Measurements from ENCODE around the gene PDPK1. TPM values are rescaled to one million over a fixed set of nuclear protein-coding genes. Genes with fewer than 3 reads are reported as not detected.
A peak's percentile ranks its signal among the peaks of the same experiment; 100 is the strongest.
"Not testable (repeated sequence)": the region's sequence is repeated elsewhere in the genome, so short reads cannot be mapped to it uniquely, and the experiment has no call there.

PDPK1 gene
- total RNA-seq, 1 donor from 2014 or later: 13.9 TPM

- Histone ChIP-seq H3F3A (ENCODE audit: low read depth) (no peaks in the 10 kb centered on the region), H3K4me3 (no peak overlapping the region), H2AFZ (replicated peaks) (no peak overlapping the region), H3K36me3 (no peaks in the 10 kb centered on the region), H4K20me1 (ENCODE audit: low read depth) (peaks cover 6% of the 10 kb centered on the region), H3K4me2 (no peak overlapping the region), H3K79me2 (ENCODE audit: low read depth) (peaks cover 14% of the 10 kb centered on the region), H3K4me1 (no peaks in the 10 kb centered on the region), H3K27ac (no peak overlapping the region), H3K9ac (no peak overlapping the region), H3K9me3 (ENCODE audit: low read depth) (no peaks in the 10 kb centered on the region), H3K27me3 (no peaks in the 10 kb centered on the region)
- no peak for TF ChIP-seq EZH2phosphoT487 (IDR thresholded peaks at IDR 0.05)
- TF ChIP-seq CTCF (IDR thresholded peaks at IDR 0.05): no peak
- TF ChIP-seq EZH2 (IDR thresholded peaks at IDR 0.05): no peak
- no peak overlapping the region for H3K27ac Mint-ChIP-seq
- DNase-seq (ENCODE audit: low spot score): no peak
- H3K9me3 Mint-ChIP-seq: no peaks in the 10 kb centered on the region
- no peak overlapping the region for H3K4me3 Mint-ChIP-seq
- H3K4me1 Mint-ChIP-seq: no peaks in the 10 kb centered on the region
- H3K27me3 Mint-ChIP-seq (ENCODE audit: insufficient read depth, low read depth): peaks cover 3% of the 10 kb centered on the region
- peaks cover 6% of the 10 kb centered on the region for H3K36me3 Mint-ChIP-seq
These were observed 77.0 kb downstream of the PDPK1 start for GRCh38 chr16:2614761-2615191.

GRCh38 chr16:2618964-2619363, 81.1 kb downstream of the PDPK1 start:
- not testable (repeated sequence) for H3K4me3 ChIP-seq; H3K9me3 ChIP-seq (ENCODE audit: low read depth); H3K36me3 Mint-ChIP-seq; H3K9me3 Mint-ChIP-seq; H4K20me1 ChIP-seq (ENCODE audit: low read depth); H3K27ac Mint-ChIP-seq; H2AFZ ChIP-seq (replicated peaks); H3K79me2 ChIP-seq (ENCODE audit: low read depth); H3K36me3 ChIP-seq; H3K4me1 ChIP-seq; H3K9ac ChIP-seq; H3F3A ChIP-seq (ENCODE audit: low read depth); H3K27me3 ChIP-seq; DNase-seq (ENCODE audit: low spot score); H3K4me3 Mint-ChIP-seq; H3K4me1 Mint-ChIP-seq; H3K4me2 ChIP-seq; H3K27me3 Mint-ChIP-seq (ENCODE audit: insufficient read depth, low read depth); H3K27ac ChIP-seq

GRCh38 chr16:2619628-2620027, 81.8 kb downstream of the PDPK1 start:
- not testable (repeated sequence) for H3F3A ChIP-seq (ENCODE audit: low read depth); H3K4me1 Mint-ChIP-seq; H3K9me3 Mint-ChIP-seq; H3K27me3 Mint-ChIP-seq (ENCODE audit: insufficient read depth, low read depth); H3K79me2 ChIP-seq (ENCODE audit: low read depth); H3K27me3 ChIP-seq; H3K36me3 ChIP-seq; H3K9ac ChIP-seq; H3K36me3 Mint-ChIP-seq; H3K27ac ChIP-seq; H3K27ac Mint-ChIP-seq; DNase-seq (ENCODE audit: low spot score); H3K9me3 ChIP-seq (ENCODE audit: low read depth); H3K4me2 ChIP-seq; H2AFZ ChIP-seq (replicated peaks); H3K4me1 ChIP-seq; H3K4me3 Mint-ChIP-seq; H4K20me1 ChIP-seq (ENCODE audit: low read depth); H3K4me3 ChIP-seq
- TF ChIP-seq CTCF (IDR thresholded peaks at IDR 0.05): peak; percentile 5

- not testable (repeated sequence) for H3K9me3 Mint-ChIP-seq; H3F3A ChIP-seq (ENCODE audit: low read depth); H3K4me3 ChIP-seq; H3K9ac ChIP-seq; H3K36me3 ChIP-seq; H3K79me2 ChIP-seq (ENCODE audit: low read depth); H3K36me3 Mint-ChIP-seq; H3K27me3 ChIP-seq; H3K4me2 ChIP-seq; H3K27ac Mint-ChIP-seq; H3K9me3 ChIP-seq (ENCODE audit: low read depth); H3K4me3 Mint-ChIP-seq; H3K4me1 Mint-ChIP-seq; H2AFZ ChIP-seq (replicated peaks); H3K27me3 Mint-ChIP-seq (ENCODE audit: insufficient read depth, low read depth); H4K20me1 ChIP-seq (ENCODE audit: low read depth); DNase-seq (ENCODE audit: low spot score); H3K4me1 ChIP-seq; H3K27ac ChIP-seq
These were observed 83.0 kb downstream of the PDPK1 start for GRCh38 chr16:2620870-2621269.

- not testable (repeated sequence) for H3K27me3 Mint-ChIP-seq (ENCODE audit: insufficient read depth, low read depth); H3K4me3 Mint-ChIP-seq
These were observed 83.6 kb downstream of the PDPK1 start for GRCh38 chr16:2621395-2621794.

GRCh38 chr16:2627075-2627474, 89.3 kb downstream of the PDPK1 start:
- not testable (repeated sequence) for H3K4me1 Mint-ChIP-seq; H3K36me3 ChIP-seq; H3F3A ChIP-seq (ENCODE audit: low read depth); H3K9me3 Mint-ChIP-seq; H4K20me1 ChIP-seq (ENCODE audit: low read depth); H3K27me3 Mint-ChIP-seq (ENCODE audit: insufficient read depth, low read depth); H3K4me2 ChIP-seq; H3K79me2 ChIP-seq (ENCODE audit: low read depth); H3K27me3 ChIP-seq; H3K4me1 ChIP-seq; H3K27ac ChIP-seq; H3K36me3 Mint-ChIP-seq; H3K9me3 ChIP-seq (ENCODE audit: low read depth); DNase-seq (ENCODE audit: low spot score); H3K27ac Mint-ChIP-seq; H3K9ac ChIP-seq; H3K4me3 ChIP-seq; H2AFZ ChIP-seq (replicated peaks); H3K4me3 Mint-ChIP-seq

More at GRCh38 chr16:2621395-2621794, 83.6 kb downstream of the PDPK1 start:
- not testable (repeated sequence) for H3K27ac Mint-ChIP-seq; H3K27me3 ChIP-seq; H3K9me3 Mint-ChIP-seq; H3K4me2 ChIP-seq; H3K79me2 ChIP-seq (ENCODE audit: low read depth); H3K27ac ChIP-seq; H3K4me1 Mint-ChIP-seq; H3F3A ChIP-seq (ENCODE audit: low read depth); H2AFZ ChIP-seq (replicated peaks); H3K9ac ChIP-seq; H3K36me3 ChIP-seq; H3K9me3 ChIP-seq (ENCODE audit: low read depth); H4K20me1 ChIP-seq (ENCODE audit: low read depth); H3K36me3 Mint-ChIP-seq; H3K4me3 ChIP-seq; H3K4me1 ChIP-seq; DNase-seq (ENCODE audit: low spot score)

- not testable (repeated sequence) for H3K9me3 ChIP-seq (ENCODE audit: low read depth); DNase-seq (ENCODE audit: low spot score); H3K36me3 ChIP-seq; H3K27me3 Mint-ChIP-seq (ENCODE audit: insufficient read depth, low read depth); H3K27me3 ChIP-seq; H4K20me1 ChIP-seq (ENCODE audit: low read depth); H3K27ac ChIP-seq; H3K4me1 Mint-ChIP-seq; H3K4me3 Mint-ChIP-seq; H3K4me2 ChIP-seq; H3K9me3 Mint-ChIP-seq; H3K79me2 ChIP-seq (ENCODE audit: low read depth); H3K27ac Mint-ChIP-seq; H3K4me1 ChIP-seq; H3F3A ChIP-seq (ENCODE audit: low read depth); H3K9ac ChIP-seq; H3K4me3 ChIP-seq; H2AFZ ChIP-seq (replicated peaks); H3K36me3 Mint-ChIP-seq
These were observed 93.4 kb downstream of the PDPK1 start for GRCh38 chr16:2631203-2631602.
